HEK293T (cell line): ENCODE data around the gene SEMA3C.

Experiments
- CTCF ChIA-PET: fragments of 350-600 bp; formaldehyde crosslinking; extraction: SDS; loops from one replicate; lab custom pipeline; 2021; ENCODE audit warnings: antibody characterized with exemption, inconsistent platforms; lab: Yijun Ruan, JAX
- POLR2A ChIA-PET: fragments of 350-600 bp; formaldehyde crosslinking; extraction: SDS; loops from one replicate; lab custom pipeline; 2020; ENCODE audit warnings: antibody characterized with exemption, inconsistent platforms; lab: Yijun Ruan, JAX
- DNase-seq: peaks from one replicate; pipeline ENCODE4 v3.0.0; 2012; ENCODE audit warnings: mixed read lengths; ENCODE audit errors: extremely low spot score
- ARNT ChIP-seq: fragments of 450-650 bp; IDR thresholded peaks from 2 replicates; pipeline ENCODE4 v1.6.1; 2017; ENCODE audit warnings: mild to moderate bottlenecking
- BHLHE40 ChIP-seq: fragments of 450-650 bp; IDR thresholded peaks from 2 replicates; pipeline ENCODE4 v1.6.1; 2016; ENCODE audit warnings: mild to moderate bottlenecking, moderate library complexity, borderline replicate concordance
- CTBP1 ChIP-seq: fragments of 450-650 bp; IDR thresholded peaks from 2 replicates; pipeline ENCODE4 v1.6.1; 2016; ENCODE audit warnings: borderline replicate concordance
- ELF4 ChIP-seq: fragments of 450-650 bp; IDR thresholded peaks from 2 replicates; pipeline ENCODE4 v1.6.1; 2017; ENCODE audit warnings: antibody characterized with exemption
- FOXA1 ChIP-seq: fragments of 450-650 bp; IDR thresholded peaks from 2 replicates; pipeline ENCODE4 v1.6.1; 2016; ENCODE audit warnings: mild to moderate bottlenecking
- FOXK2 ChIP-seq: fragments of 450-650 bp; IDR thresholded peaks from 2 replicates; pipeline ENCODE4 v1.6.1; 2016; ENCODE audit warnings: mild to moderate bottlenecking
- FOXM1 ChIP-seq: fragments of 450-650 bp; IDR thresholded peaks from 2 replicates; pipeline ENCODE4 v1.6.1; 2017; ENCODE audit warnings: mild to moderate bottlenecking, borderline replicate concordance
- HDGF ChIP-seq: fragments of 450-650 bp; IDR thresholded peaks from 2 replicates; pipeline ENCODE4 v1.6.1; 2017; ENCODE audit warnings: antibody characterized with exemption, borderline replicate concordance
- L3MBTL2 ChIP-seq: fragments of 450-650 bp; conservative IDR thresholded peaks from 2 replicates; pipeline ENCODE4 v1.6.1; 2016; ENCODE audit warnings: mild to moderate bottlenecking
- LEF1 ChIP-seq: fragments of 450-650 bp; IDR thresholded peaks from 2 replicates; pipeline ENCODE4 v1.6.1; 2017; ENCODE audit warnings: mild to moderate bottlenecking, borderline replicate concordance
- NFRKB ChIP-seq: fragments of 450-650 bp; IDR thresholded peaks from 2 replicates; pipeline ENCODE4 v1.6.1; 2016; ENCODE audit warnings: mild to moderate bottlenecking, moderate library complexity
- PKNOX1 ChIP-seq: fragments of 450-650 bp; IDR thresholded peaks from 2 replicates; pipeline ENCODE4 v1.6.1; 2016
- SP1 ChIP-seq: fragments of 450-650 bp; IDR thresholded peaks from 2 replicates; pipeline ENCODE4 v1.6.1; 2017
- SUZ12 ChIP-seq: fragments of 450-650 bp; IDR thresholded peaks from 2 replicates; pipeline ENCODE4 v1.6.1; 2016; ENCODE audit warnings: mild to moderate bottlenecking
- TARDBP ChIP-seq: fragments of 450-650 bp; IDR thresholded peaks from 2 replicates; pipeline ENCODE4 v1.6.1; 2016
- ZNF384 ChIP-seq: fragments of 450-650 bp; IDR thresholded peaks from 2 replicates; pipeline ENCODE4 v1.6.1; 2016

Gene SEMA3C

GRCh38 chr7:80885757-80886156 is 33.1 kb downstream of the SEMA3C start:
- no peak for DNase-seq
- CTCF ChIA-PET, result no interaction called here
- TF ChIP-seq CTBP1 (peak; percentile 85), BHLHE40 (no peak), FOXM1 (no peak), SP1 (no peak), SUZ12 (no peak), PKNOX1 (peak; percentile 41; the same call in 1 of the 2 replicates), FOXK2 (no peak), ARNT (no peak), LEF1 (no peak), ZNF384 (no peak), FOXA1 (no peak), NFRKB (no peak), HDGF (no peak), TARDBP (no peak), L3MBTL2 (no peak)
- POLR2A ChIA-PET, result no interaction called here

- ChIA-PET CTCF (interaction anchor here (0.6 kb wide), 1 partner anchor 31 kb away, joined by 4 read pairs; no protein-coding TSS in a partner anchor), POLR2A (no interaction called here)
- TF ChIP-seq FOXK2, result no peak
- TF ChIP-seq TARDBP, result no peak
- DNase-seq, result no peak
Observed at GRCh38 chr7:80884511-80885195, 34.2 kb downstream of the SEMA3C start.

GRCh38 chr7:80883154-80884025 is 35.5 kb downstream of the SEMA3C start:
- ChIA-PET POLR2A (interaction anchor here (1.0 kb wide), 1 partner anchor 36 kb away, joined by 3 read pairs; the partner anchor contains the start of gene SEMA3C), CTCF (interaction anchor here (0.6 kb wide), 1 partner anchor 33 kb away, joined by 4 read pairs; no protein-coding TSS in a partner anchor)
- DNase-seq, result peak; percentile 42
- no peak for TF ChIP-seq HDGF
- no peak; the same call in 1 of the 2 replicates for TF ChIP-seq FOXM1
- TF ChIP-seq SUZ12, result no peak
- 0 out of 2 replicates have a peak, but pooled peaks have one; percentile 19 for TF ChIP-seq NFRKB
- TF ChIP-seq TARDBP, result no peak
- no peak for TF ChIP-seq FOXK2
- peak; percentile 95 for TF ChIP-seq LEF1
- TF ChIP-seq CTBP1, result peak; percentile 99
- no peak for TF ChIP-seq SP1
- peak; percentile 96 for TF ChIP-seq PKNOX1
- no peak for TF ChIP-seq FOXA1
- no peak for TF ChIP-seq ELF4
- no peak for TF ChIP-seq BHLHE40
- peak; percentile 95 for TF ChIP-seq ZNF384
- TF ChIP-seq L3MBTL2, result no peak
- peak; percentile 87 for TF ChIP-seq ARNT

- CTCF ChIA-PET, result no interaction called here
- TF ChIP-seq ARNT (no peak), PKNOX1 (peak; percentile 6; the same call in 1 of the 2 replicates), CTBP1 (peak; percentile 20; the same call in 1 of the 2 replicates), HDGF (no peak), ZNF384 (peak; percentile 85), ELF4 (no peak), FOXA1 (no peak), SP1 (no peak)
- POLR2A ChIA-PET, result no interaction called here
- no peak for DNase-seq
Observed at GRCh38 chr7:80882213-80882801, 36.5 kb downstream of the SEMA3C start.

- ChIA-PET POLR2A (no interaction called here), CTCF (no interaction called here)
- DNase-seq, result no peak
- TF ChIP-seq CTBP1, result no peak
- no peak for TF ChIP-seq HDGF
- TF ChIP-seq L3MBTL2, result no peak
- TF ChIP-seq TARDBP, result no peak
- TF ChIP-seq FOXK2, result no peak
- no peak for TF ChIP-seq FOXM1
- no peak for TF ChIP-seq SUZ12
- no peak for TF ChIP-seq BHLHE40
- no peak for TF ChIP-seq LEF1
- no peak for TF ChIP-seq ARNT
- TF ChIP-seq SP1, result no peak
- no peak for TF ChIP-seq ELF4
- TF ChIP-seq PKNOX1, result no peak
- no peak for TF ChIP-seq ZNF384
- no peak for TF ChIP-seq FOXA1
- TF ChIP-seq NFRKB, result no peak
Observed at GRCh38 chr7:80881351-80881900, 37.4 kb downstream of the SEMA3C start.
